ENCODE measurements around the gene SMAD6. TPM values are rescaled to one million over a fixed set of nuclear protein-coding genes. Genes with fewer than 3 reads are reported as not detected.
A peak's percentile ranks its signal among the peaks of the same experiment; 100 is the strongest.

The SMAD6 gene
- total RNA-seq, 1 experiment from 2014 or later: 8.9 TPM

DNA sequence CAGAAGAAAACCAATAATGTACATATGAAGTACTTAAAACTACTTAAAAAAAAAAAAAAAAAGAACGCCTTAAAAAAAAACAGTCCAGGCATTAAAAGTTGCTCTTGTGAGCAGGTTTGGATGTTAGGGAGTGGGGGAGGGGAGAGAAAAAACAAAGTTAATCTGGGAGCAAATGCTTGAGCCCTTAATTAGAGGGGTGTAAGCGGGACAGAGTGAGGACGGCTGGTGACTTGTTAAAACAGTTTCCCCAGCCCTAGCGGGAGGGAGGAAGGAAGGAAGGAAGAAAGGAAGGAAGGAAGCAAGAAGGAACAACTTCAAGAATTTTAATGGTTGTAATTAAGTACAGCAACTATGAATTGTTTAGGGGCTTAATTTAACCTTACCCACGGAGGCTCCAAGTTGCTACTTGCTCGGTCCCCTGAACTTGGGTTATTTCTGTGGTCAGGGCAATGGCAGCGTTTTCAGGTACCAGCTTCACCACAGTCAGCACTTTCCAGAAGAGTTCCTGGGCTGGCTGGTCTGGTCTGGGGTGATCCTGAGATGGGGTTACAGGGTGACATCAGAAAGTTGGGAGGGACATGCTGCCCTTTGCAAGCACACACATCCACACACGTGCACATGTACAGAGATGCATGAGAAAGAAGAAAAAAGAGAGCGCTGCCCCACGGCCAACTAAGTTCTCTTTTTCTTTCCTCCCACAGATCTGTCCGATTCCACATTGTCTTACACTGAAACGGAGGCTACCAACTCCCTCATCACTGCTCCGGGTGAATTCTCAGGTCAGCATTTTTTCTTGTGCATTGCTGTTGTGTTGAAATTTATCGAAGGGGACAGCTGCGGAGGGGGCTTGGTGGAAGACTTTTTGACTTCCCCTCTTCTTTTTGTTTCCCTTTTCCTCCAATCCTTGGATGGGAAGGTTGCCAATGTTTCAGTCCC is 14.0 kb downstream of the SMAD6 start:
- H3K4me3 ChIP-seq (ENCODE audit: low read depth, low read length): no peak overlapping the region
- Mint-ChIP-seq H3K27ac (ENCODE audit: unreplicated experiment) (peak overlapping the region; percentile 70), H3K36me3 (ENCODE audit: insufficient read depth, unreplicated experiment) (peaks cover 17% of the 10 kb centered on the region), H3K27me3 (ENCODE audit: insufficient read depth, unreplicated experiment) (no peaks in the 10 kb centered on the region), H3K9me3 (ENCODE audit: unreplicated experiment) (no peaks in the 10 kb centered on the region), H3K4me1 (ENCODE audit: low read depth, unreplicated experiment) (peaks cover 18% of the 10 kb centered on the region), H3K4me3 (ENCODE audit: unreplicated experiment) (no peak overlapping the region)
- H3K9me3 ChIP-seq: no peaks in the 10 kb centered on the region
- BruUV-seq (replicated peaks): no TSS peak
- intact Hi-C loops (cut with micrococcal nuclease; ENCODE audit: unreplicated experiment): no loop called here
- no peak for TF ChIP-seq CTCF (IDR thresholded peaks at IDR 0.05; ENCODE audit: insufficient read depth in 1 of 2, low read depth in 1 of 2, low read length in 1 of 2, severe bottlenecking in 1 of 2, unreplicated experiment in 1 of 2)
- DNase-seq: no peak
- POLR2A ChIA-PET: interaction anchor here (0.7 kb wide), 2 partner anchors 57 to 139 kb away, joined by 5 to 11 read pairs; no protein-coding TSS in a partner anchor
- no peaks in the 10 kb centered on the region for H3K27me3 ChIP-seq (replicated peaks; ENCODE audit: control insufficient read depth, insufficient read depth, low read length)
- no peaks in the 10 kb centered on the region for H3K36me3 ChIP-seq (ENCODE audit: control insufficient read depth, insufficient read depth, low read length)
- peaks cover 19% of the 10 kb centered on the region for H3K4me1 ChIP-seq
- CTCF ChIA-PET: interaction anchor here (0.7 kb wide), 3 partner anchors 68 to 1623 kb away, joined by 3 to 6 read pairs (median 4); no protein-coding TSS in a partner anchor

GRCh38 chr15:66716656-66717020 is 14.6 kb downstream of the SMAD6 start:
- H3K27ac Mint-ChIP-seq (ENCODE audit: unreplicated experiment): no peak overlapping the region
- peaks cover 18% of the 10 kb centered on the region for H3K4me1 Mint-ChIP-seq (ENCODE audit: low read depth, unreplicated experiment)
- no peak for TF ChIP-seq CTCF (IDR thresholded peaks at IDR 0.05; ENCODE audit: insufficient read depth in 1 of 2, low read depth in 1 of 2, low read length in 1 of 2, severe bottlenecking in 1 of 2, unreplicated experiment in 1 of 2)
- no peaks in the 10 kb centered on the region for H3K27me3 Mint-ChIP-seq (ENCODE audit: insufficient read depth, unreplicated experiment)
- Histone ChIP-seq H3K4me3 (ENCODE audit: low read depth, low read length) (no peak overlapping the region), H3K36me3 (ENCODE audit: control insufficient read depth, insufficient read depth, low read length) (no peaks in the 10 kb centered on the region), H3K9me3 (no peaks in the 10 kb centered on the region), H3K4me1 (peaks cover 24% of the 10 kb centered on the region), H3K27me3 (replicated peaks; ENCODE audit: control insufficient read depth, insufficient read depth, low read length) (no peaks in the 10 kb centered on the region)
- no peak overlapping the region for H3K4me3 Mint-ChIP-seq (ENCODE audit: unreplicated experiment)
- CTCF ChIA-PET: no interaction called here
- BruUV-seq (replicated peaks): no TSS peak
- H3K36me3 Mint-ChIP-seq (ENCODE audit: insufficient read depth, unreplicated experiment): peaks cover 17% of the 10 kb centered on the region
- no peaks in the 10 kb centered on the region for H3K9me3 Mint-ChIP-seq (ENCODE audit: unreplicated experiment)
- no peak for DNase-seq
- POLR2A ChIA-PET: no interaction called here
- intact Hi-C loops (cut with micrococcal nuclease; ENCODE audit: unreplicated experiment): no loop called here

- no peaks in the 10 kb centered on the region for H3K36me3 ChIP-seq (ENCODE audit: control insufficient read depth, insufficient read depth, low read length)
- no TSS peak for BruUV-seq (replicated peaks)
- peaks cover 25% of the 10 kb centered on the region for H3K4me1 ChIP-seq
- Mint-ChIP-seq H3K4me1 (ENCODE audit: low read depth, unreplicated experiment) (peaks cover 18% of the 10 kb centered on the region), H3K4me3 (ENCODE audit: unreplicated experiment) (no peak overlapping the region), H3K9me3 (ENCODE audit: unreplicated experiment) (no peaks in the 10 kb centered on the region), H3K27ac (ENCODE audit: unreplicated experiment) (peak overlapping the region; percentile 64), H3K36me3 (ENCODE audit: insufficient read depth, unreplicated experiment) (peaks cover 17% of the 10 kb centered on the region), H3K27me3 (ENCODE audit: insufficient read depth, unreplicated experiment) (no peaks in the 10 kb centered on the region)
- no peak for DNase-seq
- TF ChIP-seq CTCF (IDR thresholded peaks at IDR 0.05; ENCODE audit: insufficient read depth in 1 of 2, low read depth in 1 of 2, low read length in 1 of 2, severe bottlenecking in 1 of 2, unreplicated experiment in 1 of 2): no peak
- intact Hi-C loops (cut with micrococcal nuclease; ENCODE audit: unreplicated experiment): no loop called here
- H3K27me3 ChIP-seq (replicated peaks; ENCODE audit: control insufficient read depth, insufficient read depth, low read length): no peaks in the 10 kb centered on the region
- ChIA-PET POLR2A (no interaction called here), CTCF (no interaction called here)
- H3K4me3 ChIP-seq (ENCODE audit: low read depth, low read length): no peak overlapping the region
- H3K9me3 ChIP-seq: no peaks in the 10 kb centered on the region
Observed at GRCh38 chr15:66718220-66718988, 16.4 kb downstream of the SMAD6 start.

All from Caco-2 (cell line).